G401 (cell line): ENCODE results near the gene PRKN. TPM values are rescaled to one million over a fixed set of nuclear protein-coding genes. Genes with fewer than 3 reads are reported as not detected.

Source experiments
- DNase-seq: peaks from one replicate; pipeline ENCODE4 v3.0.0-alpha.2; 2015; ENCODE audit warnings: low spot score
- in situ Hi-C: cut with HindIII; loops from 2 replicates; pipeline ENCODE4 v1.10.0; 2016; ENCODE audit warnings: low sequenced_read_pairs, mixed read lengths
- total RNA-seq: library from RNA; depleted of rRNA; stranded (reverse); fragments of >200 nt; shearing (Covaris generic); gene quantifications from 2 replicates; pipeline ENCODE4 v1.2.3, GENCODE V29; 2014

Gene PRKN
- total RNA-seq, 1 experiment from 2014 or later = 1.1 TPM

DNA sequence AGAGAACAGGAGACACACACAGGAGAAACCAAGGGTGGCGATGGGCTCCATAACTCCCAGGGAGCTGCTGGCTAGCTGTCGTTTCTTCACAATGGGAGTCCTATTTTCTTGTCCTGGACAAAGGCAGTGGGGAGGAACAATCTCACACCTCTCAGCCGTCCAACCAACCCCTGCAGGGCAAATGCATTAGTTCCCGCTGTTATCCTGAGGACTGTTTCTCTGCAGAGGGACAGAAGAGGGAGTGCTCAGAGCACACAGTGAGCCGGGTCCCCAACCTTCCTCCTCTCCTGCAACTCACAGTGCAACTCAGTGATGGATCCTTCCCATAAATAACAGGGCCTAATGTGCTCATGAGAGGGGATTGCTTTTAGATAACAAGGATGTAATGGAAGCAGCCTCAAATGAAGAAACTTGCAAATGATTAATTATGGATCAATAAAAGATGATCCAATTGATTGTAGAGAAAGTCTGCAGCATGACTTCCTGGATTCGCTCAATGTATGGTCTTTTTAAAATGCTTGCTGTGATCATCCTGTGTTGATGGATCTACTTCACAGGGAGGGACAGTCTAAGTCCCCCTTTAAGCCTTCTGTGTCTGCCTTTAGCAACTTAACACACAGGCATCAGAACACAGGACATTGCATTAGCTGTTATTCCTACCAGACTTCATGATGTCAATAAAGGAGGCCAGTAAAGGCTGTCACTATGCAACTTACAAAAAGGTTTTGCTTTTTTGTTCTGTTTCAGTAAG is 1000.3 kb downstream of the PRKN start:
- no peak for DNase-seq
- in situ Hi-C loops = no loop called here

DNA sequence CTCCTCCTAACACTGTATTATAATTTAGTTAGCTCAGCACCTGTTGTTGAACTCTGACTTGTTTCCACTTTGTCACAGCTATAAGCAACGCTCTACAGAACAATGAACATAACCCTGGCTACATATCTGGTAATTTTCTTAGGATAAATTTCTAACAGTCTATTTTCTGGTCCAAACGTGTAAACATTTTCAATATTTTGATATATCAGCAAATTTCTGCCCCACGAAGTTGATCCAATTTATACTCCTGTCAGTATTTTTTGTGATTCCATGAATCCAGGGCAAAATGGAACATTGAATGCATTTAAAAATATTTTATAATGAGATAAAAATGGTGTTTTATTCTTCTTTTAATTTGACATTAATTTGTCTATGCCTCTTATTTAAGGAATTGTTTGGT is 1005.2 kb downstream of the PRKN start:
- in situ Hi-C loops = no loop called here
- DNase-seq = no peak

DNA sequence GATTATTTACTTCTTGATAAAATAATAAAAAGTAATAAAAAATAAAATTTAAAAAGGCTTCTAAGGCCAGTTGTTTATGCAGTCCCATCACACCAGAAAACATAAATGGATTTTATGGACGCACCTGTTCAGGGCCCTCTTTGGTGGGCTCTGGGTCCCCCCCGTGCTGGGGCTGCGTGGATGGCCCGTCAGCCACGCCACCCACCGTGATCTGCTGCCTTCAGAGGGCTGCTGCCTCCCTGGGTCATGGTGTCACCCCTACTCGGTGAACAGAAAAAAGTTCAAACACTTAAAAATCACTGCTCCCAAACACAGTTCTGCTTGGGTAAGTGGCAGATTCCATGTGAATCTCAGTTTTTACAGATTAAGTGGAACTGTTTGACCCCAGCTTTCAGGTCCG is 1006.1 kb downstream of the PRKN start:
- in situ Hi-C loops = no loop called here
- DNase-seq = no peak

DNA sequence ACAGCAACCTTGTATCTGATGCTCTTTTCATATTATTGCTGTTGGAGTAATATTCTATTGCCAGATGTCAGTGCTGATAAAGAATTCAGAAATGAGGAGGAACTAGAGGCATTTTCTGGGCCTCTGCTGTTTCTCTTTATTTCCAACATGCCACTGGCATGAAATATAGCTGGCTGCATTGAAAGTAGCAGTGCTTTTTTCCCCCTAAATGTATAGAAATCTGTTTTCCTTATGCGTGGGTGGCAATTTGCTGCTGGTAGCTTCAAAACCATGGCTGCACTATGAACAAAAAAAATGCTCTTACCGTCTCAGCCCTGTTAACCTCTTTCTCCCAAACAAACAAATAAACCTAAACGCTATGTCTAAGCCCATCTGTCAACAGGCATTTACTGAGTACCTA is 1011.4 kb downstream of the PRKN start:
- DNase-seq = no peak
- in situ Hi-C loops = no loop called here

DNA sequence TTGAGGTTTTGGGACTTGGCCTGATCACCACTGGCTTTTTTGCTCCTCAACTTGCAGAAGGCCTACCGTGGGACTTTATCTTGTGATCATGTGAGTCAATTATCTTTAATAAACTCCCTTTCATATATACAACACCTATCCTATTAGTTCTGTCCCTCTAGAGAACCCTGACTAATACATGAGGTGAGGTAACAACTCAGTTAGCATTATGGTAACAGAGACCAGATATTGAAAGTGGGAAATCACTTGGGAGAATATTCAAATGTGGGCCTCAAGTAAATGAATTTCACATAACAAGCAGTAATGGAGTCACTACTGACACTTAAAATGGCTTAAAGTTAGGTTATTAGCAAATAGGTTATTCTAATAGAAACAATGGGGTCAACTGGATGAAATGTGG is 1015.6 kb downstream of the PRKN start:
- in situ Hi-C loops = no loop called here
- DNase-seq = no peak

DNA sequence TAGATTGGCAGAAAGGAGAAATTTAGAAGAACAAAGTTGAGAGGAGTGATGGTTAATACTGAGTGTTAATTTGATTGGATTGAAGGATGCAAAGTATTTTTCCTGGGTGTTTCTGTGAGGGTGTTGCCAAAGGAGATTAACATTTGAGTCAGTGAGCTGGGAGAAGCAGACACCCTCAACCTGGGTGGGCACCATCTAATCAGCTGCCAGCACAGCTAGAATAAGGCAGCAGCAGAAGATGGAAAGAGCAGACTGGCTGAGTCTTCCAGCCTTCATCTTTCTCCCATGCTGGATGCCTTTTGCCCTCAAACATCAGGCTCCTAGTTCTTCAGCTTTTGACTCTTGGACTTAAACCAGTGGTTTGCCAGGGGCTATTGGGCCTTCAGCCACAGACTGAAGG is 1016.1 kb downstream of the PRKN start:
- no peak for DNase-seq
- in situ Hi-C loops = no loop called here

DNA sequence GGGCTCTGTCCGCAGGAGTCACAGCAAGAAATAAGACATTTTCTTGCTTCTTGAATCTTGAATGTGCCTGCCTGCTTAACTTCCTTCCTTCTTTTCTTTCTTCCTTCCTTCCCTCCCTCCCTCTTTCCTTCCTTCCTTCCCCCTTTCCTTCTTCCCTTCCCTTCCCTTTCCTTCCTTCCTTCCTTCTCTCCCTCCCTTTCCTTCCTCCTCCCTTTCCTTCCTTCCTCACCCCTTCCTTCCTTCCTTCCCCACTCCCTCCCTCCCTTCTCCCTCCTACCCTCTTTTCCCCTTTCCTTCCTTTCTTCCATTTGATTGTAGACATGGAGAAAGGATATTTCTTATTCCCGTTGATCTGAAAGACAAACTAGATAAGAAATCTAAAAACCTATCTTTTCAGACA is 1016.9 kb downstream of the PRKN start:
- in situ Hi-C loops = no loop called here
- DNase-seq = no peak

DNA sequence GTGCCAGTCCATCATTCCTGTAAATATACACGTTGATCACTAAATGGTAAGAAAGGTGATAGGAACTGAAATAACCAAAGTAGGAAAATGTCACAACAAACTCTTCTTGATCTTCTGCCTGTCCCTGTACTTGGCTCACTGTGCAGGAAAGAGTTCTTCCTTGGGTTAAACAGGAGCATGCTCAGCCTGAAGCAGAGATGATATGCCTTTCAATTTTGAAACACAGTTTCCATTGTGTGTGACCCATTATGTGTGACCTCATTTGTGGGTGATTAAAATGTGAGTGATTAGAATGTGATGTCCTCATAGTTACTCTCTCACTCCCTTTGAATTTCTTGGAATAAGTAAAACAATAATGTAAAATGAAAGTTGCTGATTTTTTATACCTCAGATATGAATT is 1026.5 kb downstream of the PRKN start:
- no peak for DNase-seq
- in situ Hi-C loops = no loop called here

DNA sequence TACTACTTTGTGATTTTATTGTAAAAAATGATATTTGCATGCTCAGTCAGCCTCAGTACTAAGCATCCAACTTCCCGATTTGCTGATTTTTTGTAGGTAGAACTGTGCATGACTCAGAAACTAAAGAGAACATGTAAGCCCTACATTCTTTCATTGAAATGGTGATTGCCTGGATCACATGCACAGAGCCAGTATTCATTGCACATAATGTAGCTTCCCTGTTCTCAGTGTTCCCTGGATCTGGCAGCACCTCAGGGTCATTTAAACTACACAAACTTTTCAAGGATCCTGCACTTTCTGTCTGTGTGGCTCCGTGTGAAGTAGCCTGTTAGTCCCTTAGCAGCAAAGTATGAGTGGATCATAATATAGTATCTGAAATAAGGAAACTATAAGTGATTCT is 1030.8 kb downstream of the PRKN start:
- DNase-seq = no peak
- in situ Hi-C loops = no loop called here

DNA sequence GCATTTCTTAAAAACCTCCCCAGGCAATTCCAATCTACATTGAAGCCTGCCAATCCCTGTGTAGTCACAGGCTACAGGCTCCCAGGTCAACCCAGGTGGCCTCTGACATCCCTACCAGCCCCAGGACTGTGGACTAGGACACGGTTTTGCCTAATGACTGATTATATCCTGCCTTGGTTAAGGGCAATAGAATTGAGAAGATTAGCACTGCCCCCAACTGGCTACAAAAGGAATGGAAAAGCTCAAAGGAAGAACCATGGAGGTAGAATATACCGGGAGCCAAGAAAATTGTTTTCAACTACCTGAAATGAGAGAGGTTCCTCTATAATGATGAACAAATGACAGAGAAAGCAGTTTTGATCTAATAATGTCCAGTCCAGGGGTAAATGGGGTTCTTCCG is 1032.6 kb downstream of the PRKN start:
- in situ Hi-C loops = no loop called here
- DNase-seq = no peak

DNA sequence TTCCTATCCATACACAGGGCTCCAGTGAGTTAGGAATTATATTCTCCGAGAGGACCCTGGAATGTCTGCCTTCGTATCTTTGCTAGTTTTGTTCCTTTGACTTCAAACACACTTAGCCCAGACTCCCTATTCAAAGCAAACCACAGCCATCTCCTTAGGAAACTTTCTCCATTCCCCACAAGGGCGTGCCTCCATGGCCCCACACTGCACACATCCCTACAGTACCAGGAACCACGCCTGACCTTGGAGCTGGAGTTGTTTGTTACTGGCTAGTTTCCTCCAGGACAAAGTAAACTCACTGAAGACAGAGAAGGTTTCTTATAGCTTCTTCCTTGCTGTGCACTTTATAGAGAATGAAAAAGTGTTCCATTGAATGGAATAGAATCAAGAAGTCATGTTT is 1040.9 kb downstream of the PRKN start:
- DNase-seq = no peak
- in situ Hi-C loops = no loop called here

DNA sequence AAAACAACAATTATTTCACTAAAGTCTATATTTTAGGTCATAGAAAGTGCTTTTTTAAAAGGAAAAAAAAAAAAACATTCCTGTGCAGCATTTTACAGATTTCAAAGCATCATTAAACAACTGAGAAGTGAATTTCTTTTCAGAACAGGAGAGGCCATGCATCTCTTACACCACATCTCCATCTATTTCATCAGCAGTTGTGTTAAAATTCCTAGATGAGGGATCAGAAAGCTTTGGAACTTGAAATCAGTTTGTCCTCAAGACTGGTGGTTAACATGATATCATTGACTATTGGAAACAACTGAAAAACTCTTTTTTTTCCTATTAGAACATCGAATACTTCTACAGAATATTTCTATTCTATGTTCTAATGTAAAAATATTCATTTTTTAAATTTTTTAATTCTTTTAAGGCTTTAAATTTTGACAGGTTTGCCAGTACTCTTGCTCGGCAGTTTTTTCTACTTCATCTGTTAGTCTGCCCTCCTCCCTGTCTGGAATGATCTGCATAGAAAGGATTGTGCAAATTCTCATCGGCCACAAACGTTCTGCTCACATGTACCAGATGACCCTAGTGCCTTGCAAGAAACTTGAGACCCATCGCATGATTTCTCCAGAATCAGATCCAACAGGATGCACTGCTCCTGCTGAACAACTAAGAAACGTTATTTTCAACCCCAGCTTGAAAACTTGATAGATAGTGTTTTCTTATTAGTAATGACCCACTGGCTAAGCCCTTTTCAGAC is 1042.7 kb downstream of the PRKN start:
- in situ Hi-C loops = no loop called here
- DNase-seq = no peak

DNA sequence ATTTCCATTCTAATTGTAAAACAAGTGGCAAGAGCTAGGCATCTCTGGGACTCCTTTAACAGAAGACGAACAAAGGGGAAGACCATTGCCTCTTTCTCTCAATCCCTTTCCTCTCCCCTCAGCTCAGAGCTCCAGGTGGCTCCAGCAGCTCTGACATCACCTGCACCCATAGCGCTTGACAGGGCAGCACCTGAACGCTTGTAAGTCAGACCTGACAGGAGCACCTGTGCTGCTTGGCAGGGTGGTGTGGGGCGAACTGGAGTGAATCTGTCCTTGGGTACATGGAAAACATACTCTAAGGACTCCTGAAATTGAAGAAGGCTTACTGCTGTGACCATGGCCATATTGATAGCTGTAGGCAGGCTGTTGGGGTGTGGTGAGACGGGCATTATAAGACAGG is 1044.2 kb downstream of the PRKN start:
- no peak for DNase-seq
- in situ Hi-C loops = no loop called here

DNA sequence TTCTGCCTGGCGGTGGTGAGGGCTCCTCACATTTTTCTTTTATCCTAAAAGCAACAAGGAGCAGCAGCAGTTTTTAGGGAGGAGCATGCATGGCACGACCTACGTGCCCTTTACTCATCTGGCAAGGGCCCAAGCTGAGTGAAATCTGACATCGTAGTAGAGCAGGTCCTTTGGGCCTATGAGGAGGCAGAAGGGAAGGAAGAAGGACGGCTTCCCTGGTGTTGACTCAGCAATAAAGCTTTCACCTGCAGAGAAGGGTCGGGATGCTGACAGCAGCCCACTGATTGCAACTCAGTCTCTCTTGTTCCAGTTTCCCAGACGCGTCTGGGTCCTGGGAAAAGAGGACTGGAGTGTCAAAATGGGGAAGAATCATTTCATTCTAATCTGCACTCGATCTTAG is 1044.6 kb downstream of the PRKN start:
- no peak for DNase-seq
- in situ Hi-C loops = no loop called here

DNA sequence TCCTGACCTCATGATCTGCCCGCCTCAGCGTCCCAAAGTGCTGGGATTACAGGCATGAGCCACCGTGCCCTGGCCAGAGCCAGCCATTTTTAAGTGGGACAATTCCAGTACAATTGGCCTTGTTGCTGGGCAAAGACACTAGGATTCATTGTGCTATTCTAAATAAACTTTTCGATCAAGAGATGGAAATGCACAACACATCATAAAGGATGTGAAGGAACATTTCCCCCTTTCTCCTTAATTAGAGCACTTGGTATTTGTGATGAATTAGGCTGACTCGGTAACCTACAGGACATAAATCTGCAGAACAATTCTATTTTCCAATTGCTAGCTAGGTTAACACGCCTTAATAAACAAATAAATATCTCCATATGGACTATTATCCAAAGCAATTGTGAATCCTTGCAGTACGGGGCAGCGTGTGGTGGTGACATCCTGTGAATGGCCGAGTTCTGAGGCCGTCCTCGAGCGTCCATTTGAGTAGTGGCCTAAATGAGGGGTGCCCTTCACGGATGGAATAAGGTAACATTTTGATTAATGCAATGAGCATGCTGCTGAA is 1047.5 kb downstream of the PRKN start:
- in situ Hi-C loops = no loop called here
- DNase-seq = no peak

DNA sequence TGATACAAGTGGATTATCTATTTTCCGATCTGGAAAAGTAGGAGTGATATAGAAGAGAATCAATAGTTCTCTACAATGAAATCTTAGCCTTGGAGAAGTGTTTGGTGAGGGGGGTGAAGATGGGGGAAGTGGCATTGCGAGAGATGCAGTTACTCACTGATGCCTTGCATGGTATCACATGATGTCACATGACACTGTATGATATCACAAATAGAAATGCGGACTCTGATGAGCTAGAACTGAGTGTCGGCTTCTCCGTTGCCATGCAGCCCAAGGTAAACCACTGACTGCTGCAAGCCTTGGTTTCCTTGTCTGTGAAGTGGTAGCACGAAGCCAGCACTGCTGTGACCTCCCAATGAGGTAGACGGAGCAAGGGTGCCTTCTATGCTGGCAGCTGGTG is 1050.4 kb downstream of the PRKN start:
- in situ Hi-C loops = no loop called here
- no peak for DNase-seq

DNA sequence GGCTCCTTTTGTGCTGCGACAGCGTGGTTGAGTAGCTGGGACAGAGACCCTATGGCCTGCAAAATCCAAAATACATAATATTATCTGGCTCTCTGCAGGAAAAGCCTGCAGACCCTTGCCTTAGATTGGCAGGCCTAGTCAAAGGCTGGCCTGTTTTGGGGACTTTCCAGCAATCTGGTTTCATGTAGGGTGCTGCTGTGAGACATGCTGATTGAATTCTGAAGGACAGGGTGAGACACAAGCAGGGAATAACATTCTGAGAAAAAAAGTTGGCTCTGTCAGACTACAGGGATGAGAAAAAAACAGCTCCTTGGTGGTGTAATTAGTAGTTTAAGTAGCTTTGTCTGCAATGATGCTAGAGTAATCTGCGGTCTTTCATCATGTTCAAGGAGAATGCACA is 1051.0 kb downstream of the PRKN start:
- no peak for DNase-seq
- in situ Hi-C loops = no loop called here

DNA sequence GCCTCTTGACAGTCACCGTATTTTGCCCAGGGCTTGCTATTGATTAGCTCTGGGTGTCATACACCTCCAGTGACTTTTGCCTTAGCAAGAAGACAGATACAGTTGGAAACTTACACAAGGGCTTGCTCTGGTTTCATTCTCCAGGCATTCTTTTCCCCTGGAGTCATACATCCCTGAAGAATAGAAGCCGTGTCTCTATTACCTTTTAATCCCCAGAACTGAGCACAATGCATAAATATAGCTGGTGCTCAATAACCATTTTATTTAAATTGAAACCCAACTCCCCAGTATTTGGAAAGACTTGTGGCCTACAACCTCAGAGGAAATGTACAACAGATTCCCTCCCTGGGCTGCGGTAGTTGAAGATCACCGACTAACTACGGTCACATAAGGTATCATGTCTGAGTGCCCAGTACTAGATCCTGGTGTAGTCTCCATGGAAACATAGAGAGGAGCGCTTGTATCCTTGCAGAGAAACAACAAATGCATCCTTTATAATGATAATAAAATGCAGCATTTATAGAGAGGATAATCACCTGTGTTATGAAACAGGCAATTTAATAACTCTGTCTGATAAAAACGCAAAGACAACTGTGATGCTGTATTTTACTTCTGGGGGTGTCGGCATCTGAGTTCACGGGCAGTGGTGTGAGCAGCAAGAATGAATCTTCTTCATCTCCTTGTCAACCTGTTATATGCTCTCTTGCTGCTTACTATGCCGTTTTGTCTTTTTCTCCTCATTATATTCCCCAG is 1052.5 kb downstream of the PRKN start:
- in situ Hi-C loops = no loop called here
- DNase-seq = no peak

DNA sequence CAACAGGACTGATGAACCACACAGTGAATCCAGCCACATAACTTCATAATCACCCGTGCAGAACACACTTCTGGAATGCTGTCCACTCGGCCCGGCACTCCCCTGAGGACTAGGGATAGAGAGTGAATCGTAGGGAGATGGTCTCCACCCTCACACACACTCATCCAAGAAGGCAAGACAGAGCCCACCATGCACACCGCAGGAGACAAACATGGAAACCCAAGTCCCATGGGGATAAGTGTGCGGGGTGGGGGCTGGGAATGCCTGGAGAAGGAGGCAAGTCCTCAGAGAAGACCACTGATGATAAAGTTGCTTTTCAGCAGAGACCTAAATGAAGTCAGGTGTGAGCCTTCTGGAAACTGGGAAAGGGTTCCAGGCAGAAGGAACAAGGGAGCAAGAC is 1054.5 kb downstream of the PRKN start:
- in situ Hi-C loops = no loop called here
- DNase-seq = no peak

DNA sequence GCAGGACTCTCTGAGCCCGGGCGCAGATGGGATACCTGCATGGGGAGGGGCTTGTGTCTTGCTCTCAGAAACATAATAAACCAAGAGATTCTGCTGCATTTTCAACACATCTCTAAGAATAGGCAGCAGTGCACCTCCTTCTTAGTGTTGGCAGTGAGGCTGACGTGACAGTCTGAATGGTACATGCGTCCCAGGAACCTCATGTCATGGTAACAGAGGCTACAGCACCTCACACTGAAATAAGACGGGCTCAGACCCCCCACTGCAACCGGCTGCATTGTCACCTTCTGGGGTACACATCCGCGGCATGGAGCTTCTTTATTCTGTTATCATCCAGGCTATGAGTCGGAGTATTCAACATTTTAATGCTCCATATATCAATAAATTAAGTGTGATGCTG is 1056.4 kb downstream of the PRKN start:
- DNase-seq = no peak
- in situ Hi-C loops = no loop called here
